CD14-positive monocyte (primary cell): ENCODE results near the gene DDX10. TPM values are rescaled to one million over a fixed set of nuclear protein-coding genes. Genes with fewer than 3 reads are reported as not detected.

Source experiments
- DNase-seq, 3 donors: peaks; one replicate each; pipeline ENCODE4 v3.0.0-alpha.2; 2011 to 2022
- H2AFZ ChIP-seq: 2 replicates; pipeline ENCODE4 v1.6.0; 2012; ENCODE audit warnings: mild to moderate bottlenecking, low read depth, low read length, inconsistent platforms; ENCODE audit not compliant: insufficient read depth, poor library complexity, severe bottlenecking
- H3K27ac ChIP-seq, 2 donors: 1 replicate in 1 of 2; 2 replicates in 1 of 2; pipeline ENCODE4 v1.5.1; 2012 to 2013; ENCODE audit warnings: low read length in 2 of 2, control low read depth in 1 of 2, inconsistent platforms in 1 of 2, low read depth in 1 of 2, mild to moderate bottlenecking in 1 of 2
- H3K27me3 ChIP-seq, 2 donors: one replicate each; pipeline versions ENCODE4 v1.6.0 to v1.6.1; 2011 to 2013; ENCODE audit warnings: low read length in 2 of 2; ENCODE audit not compliant: control insufficient read depth in 2 of 2, insufficient read depth in 2 of 2
- H3K36me3 ChIP-seq, 2 donors: replicated peaks in 1 of 2; 1 replicate in 1 of 2; 2 replicates in 1 of 2; pipeline versions ENCODE4 v1.5.1 to v1.6.1; 2012 to 2013; ENCODE audit warnings: low read length in 2 of 2, control low read depth in 1 of 2, inconsistent platforms in 1 of 2, mild to moderate bottlenecking in 1 of 2; ENCODE audit not compliant: insufficient read depth in 2 of 2, control insufficient read depth in 1 of 2
- H3K4me1 ChIP-seq, 2 donors: 1 replicate in 1 of 2; 2 replicates in 1 of 2; pipeline versions ENCODE4 v1.5.1 to v1.6.1; 2012 to 2013; ENCODE audit warnings: low read length in 2 of 2, control low read depth in 1 of 2, inconsistent platforms in 1 of 2, mild to moderate bottlenecking in 1 of 2, moderate library complexity in 1 of 2; ENCODE audit not compliant: insufficient read depth in 2 of 2, control insufficient read depth in 1 of 2
- H3K4me2 ChIP-seq: replicated peaks from 2 replicates; pipeline ENCODE3; 2012; ENCODE audit warnings: low read length, moderate library complexity, mild to moderate bottlenecking; ENCODE audit not compliant: poor library complexity, severe bottlenecking; ENCODE audit errors: extremely low read depth
- H3K4me3 ChIP-seq, 3 experiments: fragments of 200-600 bp in 1 of 3; sonication (generic) in 1 of 3; replicated peaks in 1 of 3; 1 replicate in 2 of 3; 2 replicates in 1 of 3; pipeline ENCODE4 v1.5.1; 2011 to 2013; ENCODE audit warnings: low read length in 3 of 3, mild to moderate bottlenecking in 3 of 3, control low read depth in 2 of 3, low read depth in 2 of 3, inconsistent platforms in 1 of 3, moderate library complexity in 1 of 3
- H3K79me2 ChIP-seq: 2 replicates; pipeline ENCODE4 v1.6.0; 2012; ENCODE audit warnings: mild to moderate bottlenecking, control low read depth, inconsistent platforms, low read length, moderate library complexity; ENCODE audit not compliant: insufficient read depth
- H3K9ac ChIP-seq: 2 replicates; pipeline ENCODE4 v1.6.0; 2017; ENCODE audit warnings: low read length, mild to moderate bottlenecking; ENCODE audit not compliant: insufficient read depth, poor library complexity, severe bottlenecking
- H3K9me3 ChIP-seq, 2 donors: replicated peaks in 1 of 2; 1 replicate in 1 of 2; 2 replicates in 1 of 2; pipeline versions ENCODE4 v1.5.1 to v1.6.1; 2012 to 2013; ENCODE audit warnings: low read length in 2 of 2, control low read depth in 1 of 2; ENCODE audit not compliant: control insufficient read depth in 1 of 2, insufficient read depth in 1 of 2
- H4K20me1 ChIP-seq: 2 replicates; pipeline ENCODE4 v1.6.0; 2012; ENCODE audit warnings: mild to moderate bottlenecking, low read length, control low read depth, moderate library complexity; ENCODE audit not compliant: insufficient read depth
- H3K27ac Mint-ChIP-seq, 7 donors: one replicate each; pipeline ENCODE4 v1.8.0; 2020; ENCODE audit warnings: mild to moderate bottlenecking in 7 of 7, mixed read lengths in 7 of 7, moderate library complexity in 6 of 7, inconsistent platforms in 2 of 7
- H3K27me3 Mint-ChIP-seq, 3 donors: one replicate each; pipeline ENCODE4 v1.8.0; 2021 to 2022; ENCODE audit warnings: low read depth in 3 of 3, mild to moderate bottlenecking in 3 of 3, mixed read lengths in 3 of 3, moderate library complexity in 3 of 3, inconsistent platforms in 1 of 3
- H3K36me3 Mint-ChIP-seq, 2 donors: one replicate each; pipeline ENCODE4 v1.8.0; 2020; ENCODE audit warnings: mixed read lengths in 2 of 2, inconsistent platforms in 1 of 2, mild to moderate bottlenecking in 1 of 2
- H3K4me1 Mint-ChIP-seq: one replicate; pipeline ENCODE4 v1.8.0; 2020; ENCODE audit warnings: mild to moderate bottlenecking, mixed read lengths
- H3K4me3 Mint-ChIP-seq, 2 donors: one replicate each; pipeline ENCODE4 v1.8.0; 2020; ENCODE audit warnings: mild to moderate bottlenecking in 2 of 2, mixed read lengths in 2 of 2, moderate library complexity in 1 of 2
- H3K9me3 Mint-ChIP-seq, 7 donors: one replicate each; pipeline ENCODE4 v1.8.0; 2020 to 2022; ENCODE audit warnings: mixed read lengths in 7 of 7, mild to moderate bottlenecking in 6 of 7, moderate library complexity in 6 of 7, inconsistent platforms in 2 of 7
- CTCF ChIP-seq: fragments of 200-600 bp; IDR thresholded peaks from one replicate; pipeline ENCODE4 v1.8.0; 2022; ENCODE audit warnings: antibody characterized with exemption, mild to moderate bottlenecking
- WGBS: methylation state at CpG from one replicate; pipeline ENCODE4 v1.1.5; 2013; ENCODE audit warnings: missing lambda C conversion rate; ENCODE audit not compliant: insufficient coverage; 5-methylcytosine and 5-hydroxymethylcytosine counted together
- intact Hi-C, 2 donors: fragments of 100-400 bp; cut with micrococcal nuclease; formaldehyde crosslinking; loops; one replicate each; pipeline versions ENCODE4 v1.15.0 to v1.15.1; 2023
- polyA plus RNA-seq, 3 donors: library from polyadenylated mRNA; depleted of rRNA in 1 of 3; unstranded in 2 of 3; stranded (reverse) in 1 of 3; fragments of 300-500 nt in 2 of 3; fragments of >200 nt in 1 of 3; fragmentation: Illumina TruSeq in 2 of 3; gene quantifications; 1 replicate in 2 of 3; 2 replicates in 1 of 3; pipeline ENCODE4 v1.2.3, GENCODE V29; 2012 to 2021

Gene DDX10
- polyA plus RNA-seq, 3 donors: 5.0 to 6.3 (median 5.3) TPM

- Mint-ChIP-seq H3K4me3 (no peak overlapping the region), H3K9me3 (peaks cover 0 to 1% (median 0%) of the 10 kb centered on the region in 7 donors), H3K36me3 (no peaks in the 10 kb centered on the region), H3K4me1 (peaks cover 1% of the 10 kb centered on the region), H3K27ac (no peak overlapping the region), H3K27me3 (no peaks in the 10 kb centered on the region)
- no peak for DNase-seq
- Histone ChIP-seq H3K9me3 (no peaks in the 10 kb centered on the region), H3K27ac (no peak overlapping the region), H3K27me3 (no peaks in the 10 kb centered on the region), H3K36me3 (no peaks in the 10 kb centered on the region), H3K4me2 (no peak overlapping the region), H3K9ac (no peak overlapping the region), H3K4me1 (no peaks in the 10 kb centered on the region), H4K20me1 (no peaks in the 10 kb centered on the region), H3K79me2 (no peaks in the 10 kb centered on the region), H2AFZ (no peak overlapping the region), H3K4me3 (no peak overlapping the region)
- no CpG with 5 or more reads among the region's 5 CpGs for WGBS
- intact Hi-C loops: no loop called here
- no peak for TF ChIP-seq CTCF
Observed at GRCh38 chr11:108890482-108891105, 225.7 kb downstream of the DDX10 start.

GRCh38 chr11:108891143-108891542 is 226.3 kb downstream of the DDX10 start:
- no peaks in the 10 kb centered on the region for H3K79me2 ChIP-seq
- peaks cover 7% of the 10 kb centered on the region for H3K4me1 Mint-ChIP-seq
- peaks cover 1 to 2% of the 10 kb centered on the region in 2 donors for H3K4me1 ChIP-seq
- intact Hi-C loops: no loop called here
- H3K9me3 Mint-ChIP-seq: peaks cover 0 to 1% (median 0%) of the 10 kb centered on the region in 7 donors
- H2AFZ ChIP-seq: no peak overlapping the region
- WGBS: no CpG with 5 or more reads among the region's 2 CpGs
- no peaks in the 10 kb centered on the region for H3K36me3 ChIP-seq
- no peak for TF ChIP-seq CTCF
- H3K27ac ChIP-seq: no peak overlapping the region
- no peaks in the 10 kb centered on the region for H4K20me1 ChIP-seq
- H3K9ac ChIP-seq: no peak overlapping the region
- H3K4me3 Mint-ChIP-seq: no peak overlapping the region
- H3K27me3 ChIP-seq: no peaks in the 10 kb centered on the region
- no peak overlapping the region for H3K27ac Mint-ChIP-seq
- no peaks in the 10 kb centered on the region for H3K9me3 ChIP-seq
- no peak for DNase-seq
- no peaks in the 10 kb centered on the region for H3K36me3 Mint-ChIP-seq
- no peak overlapping the region for H3K4me2 ChIP-seq
- no peak overlapping the region for H3K4me3 ChIP-seq
- no peaks in the 10 kb centered on the region for H3K27me3 Mint-ChIP-seq
